PC-3 (cell line): ENCODE measurements around the gene SMYD3.

Source experiments
- EZH2 ChIP-seq: fragments of 300-600 bp; sonication (generic); IDR thresholded peaks from one replicate; pipeline ENCODE4 v1.6.1; 2017; ENCODE audit warnings: antibody characterized with exemption, mild to moderate bottlenecking, low read length; ENCODE audit not compliant: unreplicated experiment
- TF ChIP-seq, protein P1 (sequence below): fragments of 300-600 bp; sonication (generic); conservative IDR thresholded peaks from 2 replicates; pipeline ENCODE4 v1.5.1; 2017; ENCODE audit warnings: antibody characterized with exemption, low read depth, mild to moderate bottlenecking, low read length

DNA sequence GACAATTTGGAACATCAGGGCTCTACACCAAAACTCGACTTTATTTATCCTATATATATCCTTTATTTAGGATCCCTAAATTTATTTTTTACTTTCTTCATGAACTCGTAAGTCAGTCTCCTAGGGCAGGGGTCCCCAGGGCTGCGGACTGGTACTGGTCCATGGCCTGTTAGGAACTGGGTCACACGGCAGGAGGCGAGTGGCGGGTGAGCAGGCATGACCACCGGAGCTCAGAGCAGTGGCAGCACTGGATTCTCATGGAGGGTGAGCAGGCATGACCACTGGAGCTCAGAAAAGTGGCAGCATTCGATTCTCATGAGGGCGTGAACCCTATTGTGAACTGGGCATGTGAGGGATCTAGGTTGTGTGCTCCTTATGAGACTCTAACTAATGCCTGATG, 427.0 kb downstream of the SMYD3 start:
- no peak for TF ChIP-seq EZH2
- TF ChIP-seq, protein P1, sequence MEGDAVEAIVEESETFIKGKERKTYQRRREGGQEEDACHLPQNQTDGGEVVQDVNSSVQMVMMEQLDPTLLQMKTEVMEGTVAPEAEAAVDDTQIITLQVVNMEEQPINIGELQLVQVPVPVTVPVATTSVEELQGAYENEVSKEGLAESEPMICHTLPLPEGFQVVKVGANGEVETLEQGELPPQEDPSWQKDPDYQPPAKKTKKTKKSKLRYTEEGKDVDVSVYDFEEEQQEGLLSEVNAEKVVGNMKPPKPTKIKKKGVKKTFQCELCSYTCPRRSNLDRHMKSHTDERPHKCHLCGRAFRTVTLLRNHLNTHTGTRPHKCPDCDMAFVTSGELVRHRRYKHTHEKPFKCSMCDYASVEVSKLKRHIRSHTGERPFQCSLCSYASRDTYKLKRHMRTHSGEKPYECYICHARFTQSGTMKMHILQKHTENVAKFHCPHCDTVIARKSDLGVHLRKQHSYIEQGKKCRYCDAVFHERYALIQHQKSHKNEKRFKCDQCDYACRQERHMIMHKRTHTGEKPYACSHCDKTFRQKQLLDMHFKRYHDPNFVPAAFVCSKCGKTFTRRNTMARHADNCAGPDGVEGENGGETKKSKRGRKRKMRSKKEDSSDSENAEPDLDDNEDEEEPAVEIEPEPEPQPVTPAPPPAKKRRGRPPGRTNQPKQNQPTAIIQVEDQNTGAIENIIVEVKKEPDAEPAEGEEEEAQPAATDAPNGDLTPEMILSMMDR = no peak
